Endothelial cell of umbilical vein (primary cell): ENCODE measurements around the gene TMEM184C. TPM values are rescaled to one million over a fixed set of nuclear protein-coding genes. Genes with fewer than 3 reads are reported as not detected.

ENCODE experiments used
- BruUV-seq: library from RNA; stranded (reverse); fragments of 400-500 nt; replicated peaks from 2 replicates; lab custom pipeline; 2021; lab: Mats Ljungman, UMichigan
- CTCF ChIA-PET: fragments of 300-600, 350-600 bp; sonication (Branson Sonifier 250); formaldehyde crosslinking; loops from one replicate; lab custom pipeline; 2021; ENCODE audit warnings: antibody characterized with exemption, inconsistent platforms; lab: Charles Lee
- POLR2A ChIA-PET: fragments of 300-600, 350-600 bp; sonication (Branson Sonifier 250); formaldehyde crosslinking; loops from one replicate; lab custom pipeline; 2021; ENCODE audit warnings: antibody characterized with exemption, inconsistent platforms; lab: Charles Lee
- DNase-seq: peaks from one replicate; pipeline ENCODE4 v3.0.0-alpha.2; 2011; ENCODE audit warnings: low read depth, low spot score
- FAIRE-seq: peaks from 2 replicates; lab custom pipeline; 2011; peaks lifted over from hg19 to GRCh38; lab: Jason Lieb, UNC
- H2AFZ ChIP-seq: 2 replicates; pipeline ENCODE4 v1.6.0; 2012; ENCODE audit warnings: low read depth, low read length, control low read depth, inconsistent platforms
- H3K27ac ChIP-seq: 2 replicates; pipeline ENCODE4 v1.5.1; 2011; ENCODE audit warnings: low read depth, mild to moderate bottlenecking, control low read depth, low read length, moderate library complexity; ENCODE audit not compliant: insufficient read depth
- H3K27me3 ChIP-seq, 2 experiments: 2 replicates each; pipeline versions ENCODE4 v1.6.0 to v1.6.1; 2011; ENCODE audit warnings: low read length in 2 of 2, mixed read lengths in 1 of 2; ENCODE audit not compliant: control insufficient read depth in 2 of 2, insufficient read depth in 2 of 2
- H3K36me3 ChIP-seq, 2 experiments: 2 replicates in 1 of 2; 3 replicates in 1 of 2; pipeline ENCODE4 v1.5.1; 2011; ENCODE audit warnings: low read length in 2 of 2, mild to moderate bottlenecking in 1 of 2, moderate library complexity in 1 of 2; ENCODE audit not compliant: control insufficient read depth in 2 of 2, insufficient read depth in 2 of 2; ENCODE audit errors: extremely low read depth in 1 of 2
- H3K4me1 ChIP-seq: 3 replicates; pipeline ENCODE4 v1.5.1; 2011; ENCODE audit warnings: mild to moderate bottlenecking, low read length; ENCODE audit not compliant: control insufficient read depth, insufficient read depth; ENCODE audit errors: extremely low read depth
- H3K4me2 ChIP-seq: 2 replicates; pipeline ENCODE4 v1.6.1; 2011; ENCODE audit warnings: low read length, control low read depth, mixed read lengths; ENCODE audit not compliant: insufficient read depth
- H3K4me3 ChIP-seq, 3 experiments: fragments of 200-600 bp in 1 of 3; sonication (generic), shearing (Covaris generic) in 1 of 3; replicated peaks in 1 of 3; 2 replicates each; pipeline ENCODE4 v1.5.1; 2011 to 2016; ENCODE audit warnings: control low read depth in 3 of 3, low read length in 3 of 3, mild to moderate bottlenecking in 2 of 3, inconsistent platforms in 1 of 3, low read depth in 1 of 3, moderate library complexity in 1 of 3; ENCODE audit not compliant: insufficient read depth in 1 of 3
- H3K79me2 ChIP-seq: 2 replicates; pipeline ENCODE4 v1.6.0; 2012; ENCODE audit warnings: low read length, inconsistent platforms; ENCODE audit not compliant: control insufficient read depth, insufficient read depth
- H3K9ac ChIP-seq: replicated peaks from 2 replicates; pipeline ENCODE3; 2011; ENCODE audit warnings: low read length, control low read depth; ENCODE audit not compliant: insufficient read depth; ENCODE audit errors: extremely low read depth
- H3K9me1 ChIP-seq: replicated peaks from 3 replicates; pipeline ENCODE4 v1.6.0; 2011; ENCODE audit warnings: mild to moderate bottlenecking, low read length; ENCODE audit not compliant: control insufficient read depth, insufficient read depth; ENCODE audit errors: extremely low read depth
- H3K9me3 ChIP-seq: replicated peaks from 2 replicates; pipeline ENCODE4 v1.5.1; 2012; ENCODE audit warnings: low read length, inconsistent platforms; ENCODE audit not compliant: control insufficient read depth, insufficient read depth
- H4K20me1 ChIP-seq: replicated peaks from 2 replicates; pipeline ENCODE3; 2011; ENCODE audit warnings: mild to moderate bottlenecking, low read length; ENCODE audit not compliant: control insufficient read depth, insufficient read depth; ENCODE audit errors: extremely low read depth
- CTCF ChIP-seq, 2 donors: IDR thresholded peaks; 1 replicate in 1 of 2; 2 replicates in 1 of 2; pipeline ENCODE4 v1.5.1; 2011; ENCODE audit warnings: low read length in 2 of 2, mild to moderate bottlenecking in 2 of 2, moderate library complexity in 2 of 2, control low read depth in 1 of 2, inconsistent platforms in 1 of 2, low read depth in 1 of 2; ENCODE audit not compliant: insufficient read depth in 1 of 2; ENCODE audit errors: extremely low read depth in 1 of 2
- EZH2 ChIP-seq: IDR thresholded peaks from 2 replicates; pipeline ENCODE4 v1.6.1; 2012; ENCODE audit warnings: borderline replicate concordance, low read depth, mild to moderate bottlenecking, moderate library complexity, low read length, inconsistent platforms; ENCODE audit not compliant: severe bottlenecking
- FOS ChIP-seq: IDR thresholded peaks from 2 replicates; pipeline ENCODE4 v1.6.1; 2011; ENCODE audit warnings: mild to moderate bottlenecking, low read length, moderate library complexity, borderline replicate concordance; ENCODE audit not compliant: insufficient read depth
- GATA2 ChIP-seq: IDR thresholded peaks from 2 replicates; pipeline ENCODE4 v1.7.0; 2011; ENCODE audit warnings: low read depth, mild to moderate bottlenecking, moderate library complexity, mixed read lengths, low read length; ENCODE audit not compliant: insufficient read length, insufficient read depth
- JUN ChIP-seq: IDR thresholded peaks from 2 replicates; pipeline ENCODE4 v1.6.1; 2011; ENCODE audit warnings: borderline replicate concordance, low read depth; ENCODE audit not compliant: insufficient read length, insufficient read depth
- MAX ChIP-seq: IDR thresholded peaks from 2 replicates; pipeline ENCODE4 v1.6.1; 2011; ENCODE audit not compliant: insufficient read depth, insufficient read length
- MYC ChIP-seq: IDR thresholded peaks from one replicate; pipeline ENCODE4 v1.6.1; 2011; ENCODE audit warnings: mild to moderate bottlenecking, low read depth, low read length
- POLR2A ChIP-seq: IDR thresholded peaks from 2 replicates; pipeline ENCODE4 v1.6.1; 2012; ENCODE audit warnings: low read depth, mild to moderate bottlenecking, control low read depth, low read length
- POLR2AphosphoS5 ChIP-seq: IDR thresholded peaks from 2 replicates; pipeline ENCODE4 v1.6.1; 2012; ENCODE audit warnings: low read depth, mild to moderate bottlenecking, control low read depth, low read length, moderate library complexity; ENCODE audit not compliant: insufficient read depth
- dilution Hi-C: fragments of 300-500 bp; cut with MboI; formaldehyde crosslinking; loops from one replicate; pipeline ENCODE4 v1.15.0; 2019; ENCODE audit warnings: low sequenced_read_pairs; ENCODE audit not compliant: extremely low pct_ligation_motif_present
- intact Hi-C: fragments of 100-400 bp; cut with micrococcal nuclease; formaldehyde crosslinking; loops from one replicate; pipeline ENCODE4 v1.10.0; 2022
- polyA plus RNA-seq, 4 experiments: library from polyadenylated mRNA; depleted of rRNA in 3 of 4; stranded (reverse) in 3 of 4; unstranded in 1 of 4; fragments of >200 nt; gene quantifications; 2 replicates each; pipeline versions ENCODE4 v1.2.1 to v1.2.3, GENCODE V29; 2011 to 2012; ENCODE audit warnings: missing spikeins in 1 of 4
- total RNA-seq: library from RNA; stranded (reverse); gene quantifications from 2 replicates; pipeline ENCODE4 v1.2.3, GENCODE V29; 2021

TMEM184C gene
- total and polyA plus RNA-seq, 2 donors (not counting 3 experiments of a cell fraction or from before 2014, with no cell fraction given), result 10.3 to 29.2 TPM

GRCh38 chr4:147626903-147627302, 9.7 kb downstream of the TMEM184C start:
- dilution Hi-C loops, result no loop called here
- Histone ChIP-seq H2AFZ (no peak overlapping the region), H3K9me3 (no peaks in the 10 kb centered on the region), H3K27me3 (no peaks in the 10 kb centered on the region), H4K20me1 (no peaks in the 10 kb centered on the region), H3K79me2 (peaks cover 4% of the 10 kb centered on the region), H3K4me1 (no peaks in the 10 kb centered on the region), H3K36me3 (peaks cover 14 to 24% of the 10 kb centered on the region in 2 experiments), H3K27ac (no peak overlapping the region), H3K9me1 (no peaks in the 10 kb centered on the region), H3K4me3 (no peak overlapping the region), H3K4me2 (no peak overlapping the region), H3K9ac (no peak overlapping the region)
- TF ChIP-seq CTCF (IDR thresholded peaks at IDR 0.05; ENCODE audit: extremely low read depth in 1 of 2, insufficient read depth in 1 of 2, low read depth in 1 of 2, low read length in 2 of 2), result no peak
- TF ChIP-seq POLR2A, result no peak
- no peak for TF ChIP-seq GATA2
- TF ChIP-seq MYC, result no peak
- TF ChIP-seq FOS, result no peak
- no peak for TF ChIP-seq EZH2
- TF ChIP-seq JUN, result no peak
- no peak for TF ChIP-seq MAX
- TF ChIP-seq POLR2AphosphoS5, result no peak
- no TSS peak for BruUV-seq
- FAIRE-seq (no peak), DNase-seq (no peak)
- ChIA-PET POLR2A (no interaction called here), CTCF (interaction anchor here (4.8 kb wide), 1 partner anchor 239 kb away, joined by 31 read pairs; no protein-coding TSS in a partner anchor)
- intact Hi-C loops, result no loop called here
